HCT116 (cell line): Measurements from ENCODE around the gene KRTAP9-9. TPM values are rescaled to one million over a fixed set of nuclear protein-coding genes. Genes with fewer than 3 reads are reported as not detected.

Experiments used
- ATAC-seq: fragments of 200-7000 bp; cut with Tn5 transposase; 2 replicates; pipeline ENCODE4 v1.9.1; 2020; ENCODE audit warnings: mild to moderate bottlenecking, moderate library complexity
- BruUV-seq: library from RNA; stranded (reverse); fragments of 400-500 nt; replicated peaks from 2 replicates; lab custom pipeline; 2021; lab: Mats Ljungman, UMichigan
- CTCF ChIA-PET: fragments of 300-600 bp; sonication (Branson Sonifier 250); formaldehyde crosslinking; loops from one replicate; lab custom pipeline; 2021; ENCODE audit warnings: antibody characterized with exemption; lab: Charles Lee
- POLR2A ChIA-PET: fragments of 300-600, 350-600 bp; sonication (Branson Sonifier 250); formaldehyde crosslinking; loops from one replicate; lab custom pipeline; 2021; ENCODE audit warnings: antibody characterized with exemption; lab: Charles Lee
- RAD21 ChIA-PET, 2 experiments: fragments of 300-600 bp; sonication (Branson Sonifier 250); formaldehyde crosslinking; loops; one replicate each; lab custom pipeline; 2023; ENCODE audit warnings: low total read pairs in 2 of 2; ENCODE audit not compliant: uncharacterized antibody in 2 of 2, unreplicated experiment in 2 of 2, low non-redundant PET in 1 of 2; lab: Charles Lee
- DNase-seq: peaks from one replicate; pipeline ENCODE4 v3.0.0-alpha.2; 2010; ENCODE audit warnings: low read depth, low spot score
- H2AFZ ChIP-seq: fragments of 200-600 bp; shearing (Covaris generic), sonication (generic); 2 replicates; pipeline ENCODE4 v1.6.1; 2017; ENCODE audit warnings: low read depth, mixed run types, mixed read lengths, antibody characterized with exemption, low read length; ENCODE audit not compliant: poor library complexity, severe bottlenecking
- H3K27ac ChIP-seq: 2 replicates; pipeline ENCODE4 v1.5.1; 2012; ENCODE audit warnings: low read depth, low read length
- H3K27me3 ChIP-seq: fragments of 200-600 bp; sonication (generic); 2 replicates; pipeline ENCODE4 v1.6.1; 2016; ENCODE audit warnings: mixed run types, low read length, mixed read lengths; ENCODE audit not compliant: insufficient read depth
- H3K36me3 ChIP-seq, 2 experiments: fragments of 200-500 bp in 1 of 2; fragments of 200-600 bp in 1 of 2; sonication (Bioruptor generic) in 1 of 2; sonication (generic) in 1 of 2; 2 replicates each; pipeline versions ENCODE4 v1.5.1 to v1.6.1; 2014 to 2016; ENCODE audit warnings: low read length in 2 of 2, inconsistent platforms in 1 of 2, mixed read lengths in 1 of 2, mixed run types in 1 of 2; ENCODE audit not compliant: insufficient read depth in 2 of 2, control insufficient read depth in 1 of 2
- H3K4me1 ChIP-seq, 2 experiments: fragments of 200-600 bp in 1 of 2; sonication (generic) in 1 of 2; 2 replicates each; pipeline versions ENCODE4 v1.5.1 to v1.6.1; 2012 to 2017; ENCODE audit warnings: low read length in 2 of 2, inconsistent platforms in 1 of 2, mild to moderate bottlenecking in 1 of 2, mixed read lengths in 1 of 2, mixed run types in 1 of 2, moderate library complexity in 1 of 2; ENCODE audit not compliant: insufficient read depth in 2 of 2, control insufficient read depth in 1 of 2
- H3K4me2 ChIP-seq: fragments of 200-600 bp; sonication (generic); 2 replicates; pipeline ENCODE4 v1.6.1; 2017; ENCODE audit warnings: mixed run types, low read length, mixed read lengths
- H3K4me3 ChIP-seq, 2 experiments: fragments of 200-600 bp in 1 of 2; sonication (generic) in 1 of 2; replicated peaks in 1 of 2; 2 replicates each; pipeline ENCODE4 v1.5.1; 2011 to 2016; ENCODE audit warnings: low read length in 2 of 2, control low read depth in 1 of 2, low read depth in 1 of 2, mild to moderate bottlenecking in 1 of 2, mixed read lengths in 1 of 2, mixed run types in 1 of 2
- H3K79me2 ChIP-seq: fragments of 200-600 bp; sonication (generic); 2 replicates; pipeline ENCODE4 v1.6.1; 2017; ENCODE audit warnings: mild to moderate bottlenecking, mixed run types, low read length, moderate library complexity, mixed read lengths; ENCODE audit not compliant: insufficient read depth
- H3K9ac ChIP-seq: fragments of 200-600 bp; sonication (generic); 2 replicates; pipeline ENCODE4 v1.6.1; 2016; ENCODE audit warnings: low read length, mixed read lengths
- H3K9me2 ChIP-seq: fragments of 200-600 bp; sonication (generic), shearing (Covaris generic); 2 replicates; pipeline ENCODE4 v1.6.1; 2017; ENCODE audit warnings: mixed run types, mild to moderate bottlenecking, moderate library complexity; ENCODE audit not compliant: insufficient read depth
- H3K9me3 ChIP-seq, 2 experiments: fragments of 200-500 bp in 1 of 2; fragments of 200-600 bp in 1 of 2; sonication (Bioruptor generic) in 1 of 2; sonication (generic) in 1 of 2; 2 replicates each; pipeline ENCODE4 v1.6.1; 2014 to 2017; ENCODE audit warnings: low read length in 2 of 2, mixed read lengths in 2 of 2, inconsistent platforms in 1 of 2, low read depth in 1 of 2, mild to moderate bottlenecking in 1 of 2, mixed run types in 1 of 2, moderate library complexity in 1 of 2; ENCODE audit not compliant: control insufficient read depth in 1 of 2, insufficient read depth in 1 of 2
- H4K20me1 ChIP-seq: fragments of 200-600 bp; sonication (generic), shearing (Covaris generic); 2 replicates; pipeline ENCODE4 v1.6.1; 2017; ENCODE audit warnings: mixed run types, mild to moderate bottlenecking, moderate library complexity; ENCODE audit not compliant: insufficient read depth
- CTCF ChIP-seq, 3 experiments: fragments of 200-600 bp in 1 of 3; sonication (generic) in 1 of 3; IDR thresholded peaks in 2 of 3; conservative IDR thresholded peaks in 1 of 3; 2 replicates each; pipeline ENCODE4 v1.5.1; 2012 to 2017; ENCODE audit warnings: low read depth in 2 of 3, low read length in 2 of 3, antibody characterized with exemption in 1 of 3, borderline replicate concordance in 1 of 3, control low read depth in 1 of 3, mild to moderate bottlenecking in 1 of 3, mixed read lengths in 1 of 3, mixed run types in 1 of 3, moderate library complexity in 1 of 3; ENCODE audit not compliant: insufficient read depth in 1 of 3
- EZH2 ChIP-seq: fragments of 200-600 bp; sonication (generic); IDR thresholded peaks from 2 replicates; pipeline ENCODE4 v1.6.1; 2017; ENCODE audit warnings: antibody characterized with exemption, mixed run types
- FOSL1 ChIP-seq: IDR thresholded peaks from 2 replicates; pipeline ENCODE4 v1.6.1; 2012; ENCODE audit warnings: low read depth
- SRF ChIP-seq: IDR thresholded peaks from 2 replicates; pipeline ENCODE4 v1.6.1; 2012; ENCODE audit warnings: low read depth
- TCF7L2 ChIP-seq: IDR thresholded peaks from 2 replicates; pipeline ENCODE4 v1.7.0; 2011; ENCODE audit warnings: borderline replicate concordance, inconsistent platforms; ENCODE audit not compliant: insufficient read depth, insufficient read length; ENCODE audit errors: extremely low read depth
- intact Hi-C: fragments of 100-400 bp; cut with micrococcal nuclease; formaldehyde crosslinking; loops from 2 replicates; pipeline ENCODE4 v1.10.0; 2022
- total RNA-seq: library from RNA; stranded (reverse); gene quantifications from one replicate; pipeline ENCODE4 v1.2.1, GENCODE V29; 2021; ENCODE audit not compliant: unreplicated experiment

KRTAP9-9 gene
- total RNA-seq, 1 experiment from 2014 or later, result not detected

- Histone ChIP-seq H2AFZ (no peak overlapping the region), H4K20me1 (no peaks in the 10 kb centered on the region), H3K79me2 (no peaks in the 10 kb centered on the region), H3K36me3 (no peaks in the 10 kb centered on the region), H3K4me3 (no peak overlapping the region), H3K9me2 (no peaks in the 10 kb centered on the region), H3K4me2 (no peak overlapping the region), H3K9me3 (peaks cover 0 to 14% of the 10 kb centered on the region in 2 experiments; a peak in 1 of 4 replicates), H3K27me3 (no peaks in the 10 kb centered on the region), H3K9ac (no peak overlapping the region), H3K4me1 (no peaks in the 10 kb centered on the region), H3K27ac (no peak overlapping the region)
- BruUV-seq, result no TSS peak
- TF ChIP-seq CTCF (IDR thresholded peaks at IDR 0.05 in 2 of 3, conservative IDR thresholded peaks at IDR 0.05 in 1 of 3; ENCODE audit: borderline replicate concordance in 1 of 3, insufficient read depth in 1 of 3, low read depth in 2 of 3, low read length in 2 of 3) (no peak), EZH2 (no peak), TCF7L2 (no peak), FOSL1 (no peak), SRF (no peak)
- POLR2A ChIA-PET, result no interaction called here
- ATAC-seq (no peak), DNase-seq (no peak)
- intact Hi-C loops, result no loop called here
- CTCF ChIA-PET, result no interaction called here
- RAD21 ChIA-PET, result no interaction called here
Measured at GRCh38 chr17:41304091-41304490, 48.9 kb downstream of the KRTAP9-9 start.

Other genes starting within 250 kb of the KRTAP9-9 start
- gene KRTAP3-1, start 246.3 kb upstream of the KRTAP9-9 start, total RNA-seq, result not detected
- gene KRTAP1-5, start 228.2 kb upstream of the KRTAP9-9 start, total RNA-seq, result not detected
- gene KRTAP1-4, start 225.2 kb upstream of the KRTAP9-9 start, total RNA-seq, result not detected
- gene KRTAP1-3, start 220.5 kb upstream of the KRTAP9-9 start, total RNA-seq, result not detected
- not detected for gene KRTAP1-1, start 213.9 kb upstream of the KRTAP9-9 start, total RNA-seq
- gene KRTAP2-1, start 208.1 kb upstream of the KRTAP9-9 start, total RNA-seq, result not detected
- 1.2 TPM for gene KRTAP2-2, start 200.2 kb upstream of the KRTAP9-9 start, total RNA-seq
- gene KRTAP2-3, start 195.3 kb upstream of the KRTAP9-9 start, total RNA-seq, result 6.3 TPM
- 0.76 TPM for gene KRTAP2-4, start 189.5 kb upstream of the KRTAP9-9 start, total RNA-seq
- gene KRTAP4-7, start 171.2 kb upstream of the KRTAP9-9 start, total RNA-seq, result not detected
- not detected for gene KRTAP4-8, start 157.2 kb upstream of the KRTAP9-9 start, total RNA-seq
- not detected for gene KRTAP4-16, start 153.2 kb upstream of the KRTAP9-9 start, total RNA-seq
- gene KRTAP4-9, start 150.0 kb upstream of the KRTAP9-9 start, total RNA-seq, result not detected
- not detected for gene KRTAP4-11, start 137.0 kb upstream of the KRTAP9-9 start, total RNA-seq
- not detected for gene KRTAP4-12, start 131.2 kb upstream of the KRTAP9-9 start, total RNA-seq
- gene KRTAP4-6, start 114.8 kb upstream of the KRTAP9-9 start, total RNA-seq, result not detected
- gene KRTAP4-5, start 105.6 kb upstream of the KRTAP9-9 start, total RNA-seq, result not detected
- not detected for gene KRTAP4-4, start 94.6 kb upstream of the KRTAP9-9 start, total RNA-seq
- not detected for gene KRTAP4-3, start 87.2 kb upstream of the KRTAP9-9 start, total RNA-seq
- not detected for gene KRTAP4-2, start 77.2 kb upstream of the KRTAP9-9 start, total RNA-seq
- gene KRTAP4-1, start 70.5 kb upstream of the KRTAP9-9 start, total RNA-seq, result not detected
- not detected for gene KRTAP9-1, start 65.5 kb upstream of the KRTAP9-9 start, total RNA-seq
- not detected for gene KRTAP9-2, start 28.7 kb upstream of the KRTAP9-9 start, total RNA-seq
- gene KRTAP9-3, start 22.9 kb upstream of the KRTAP9-9 start, total RNA-seq, result not detected
- not detected for gene KRTAP9-8, start 17.4 kb upstream of the KRTAP9-9 start, total RNA-seq
- gene KRTAP9-4, start 5.7 kb upstream of the KRTAP9-9 start, total RNA-seq, result not detected
- gene KRTAP9-6, start 10.0 kb downstream of the KRTAP9-9 start, total RNA-seq, result not detected
- gene KRTAP9-7, start 20.3 kb downstream of the KRTAP9-9 start, total RNA-seq, result not detected
- gene KRTAP29-1, start 47.5 kb downstream of the KRTAP9-9 start, total RNA-seq, result 0.22 TPM
- not detected for gene KRTAP16-1, start 53.9 kb downstream of the KRTAP9-9 start, total RNA-seq
- not detected for gene KRTAP17-1, start 60.3 kb downstream of the KRTAP9-9 start, total RNA-seq
- gene KRT33A, start 95.4 kb downstream of the KRTAP9-9 start, total RNA-seq, result not detected
- gene KRT33B, start 114.4 kb downstream of the KRTAP9-9 start, total RNA-seq, result not detected
- gene KRT34, start 126.9 kb downstream of the KRTAP9-9 start, total RNA-seq, result not detected
- not detected for gene KRT31, start 142.2 kb downstream of the KRTAP9-9 start, total RNA-seq
- not detected for gene KRT37, start 169.2 kb downstream of the KRTAP9-9 start, total RNA-seq
- not detected for gene KRT38, start 185.6 kb downstream of the KRTAP9-9 start, total RNA-seq
- 0.42 TPM for gene KRT32, start 212.0 kb downstream of the KRTAP9-9 start, total RNA-seq
- gene KRT35, start 225.8 kb downstream of the KRTAP9-9 start, total RNA-seq, result not detected
- gene KRT36, start 234.5 kb downstream of the KRTAP9-9 start, total RNA-seq, result not detected